Calu3 (cell line): ENCODE data around the gene CDX2. TPM values are rescaled to one million over a fixed set of nuclear protein-coding genes. Genes with fewer than 3 reads are reported as not detected.

Experiments
- BruUV-seq: library from RNA; stranded (reverse); fragments of 400-500 nt; replicated peaks from 2 replicates; lab custom pipeline; 2021; lab: Mats Ljungman, UMichigan
- CTCF ChIA-PET: fragments of 300-600 bp; sonication (Branson Sonifier 250); formaldehyde crosslinking; loops from one replicate; lab custom pipeline; 2022; ENCODE audit warnings: antibody characterized with exemption; lab: Charles Lee
- DNase-seq: peaks from one replicate; pipeline ENCODE4 v3.0.0; 2022
- H3K27ac Mint-ChIP-seq: one replicate; pipeline ENCODE4 v1.8.0; 2022; ENCODE audit warnings: mixed read lengths; ENCODE audit not compliant: unreplicated experiment
- H3K27me3 Mint-ChIP-seq: one replicate; pipeline ENCODE4 v1.8.0; 2022; ENCODE audit warnings: mixed read lengths; ENCODE audit not compliant: unreplicated experiment
- H3K36me3 Mint-ChIP-seq: one replicate; pipeline ENCODE4 v1.8.0; 2022; ENCODE audit warnings: mild to moderate bottlenecking, moderate library complexity, mixed read lengths; ENCODE audit not compliant: insufficient read depth, unreplicated experiment
- H3K4me1 Mint-ChIP-seq: one replicate; pipeline ENCODE4 v1.8.0; 2022; ENCODE audit warnings: mild to moderate bottlenecking, low read depth, mixed read lengths; ENCODE audit not compliant: unreplicated experiment
- H3K4me3 Mint-ChIP-seq: one replicate; pipeline ENCODE4 v1.8.0; 2022; ENCODE audit warnings: mild to moderate bottlenecking, low read depth, moderate library complexity, mixed read lengths; ENCODE audit not compliant: unreplicated experiment
- H3K9me3 Mint-ChIP-seq: one replicate; pipeline ENCODE4 v1.8.0; 2022; ENCODE audit warnings: low read depth, mixed read lengths; ENCODE audit not compliant: unreplicated experiment
- CTCF ChIP-seq: fragments of 200-600 bp; IDR thresholded peaks from one replicate; pipeline ENCODE4 v1.8.0; 2022; ENCODE audit warnings: antibody characterized with exemption; ENCODE audit not compliant: unreplicated experiment
- intact Hi-C: fragments of 100-400 bp; cut with micrococcal nuclease; formaldehyde crosslinking; loops from one replicate; pipeline ENCODE4 v1.10.0; 2022; ENCODE audit not compliant: unreplicated experiment
- total RNA-seq: library from RNA; stranded (reverse); gene quantifications from 2 replicates; pipeline ENCODE4 v1.2.3, GENCODE V29; 2022

The CDX2 gene
- total RNA-seq, 1 experiment from 2014 or later = not detected

- CTCF ChIA-PET = interaction anchor here (0.5 to 1.9 kb wide), 3 partner anchors 34 to 976 kb away, joined by 3 to 7 read pairs (median 5); no protein-coding TSS in a partner anchor
- intact Hi-C loops = loop anchor here (2.0 kb wide), 1 partner anchor 33 kb away; no protein-coding TSS in a partner anchor
- H3K27ac Mint-ChIP-seq = no peak overlapping the region
These were observed 49.5 kb downstream of the CDX2 start for GRCh38 chr13:27919659-27919933.

GRCh38 chr13:27918918-27919658 lies 50.0 kb downstream of the CDX2 start:
- peak overlapping the region; percentile 97 for H3K4me3 Mint-ChIP-seq
- no peak overlapping the region for H3K27ac Mint-ChIP-seq
- no peaks in the 10 kb centered on the region for H3K27me3 Mint-ChIP-seq
- intact Hi-C loops = loop anchor here (2.0 kb wide), 1 partner anchor 34 kb away; no protein-coding TSS in a partner anchor
- BruUV-seq = no TSS peak
- CTCF ChIA-PET = interaction anchor here (0.5 to 1.9 kb wide), 3 partner anchors 35 to 975 kb away, joined by 3 to 7 read pairs (median 5); no protein-coding TSS in a partner anchor
- DNase-seq = no peak
- H3K36me3 Mint-ChIP-seq = peaks cover 20% of the 10 kb centered on the region
- no peak for TF ChIP-seq CTCF
- peaks cover 12% of the 10 kb centered on the region for H3K4me1 Mint-ChIP-seq
- H3K9me3 Mint-ChIP-seq = no peaks in the 10 kb centered on the region

More at GRCh38 chr13:27919659-27919933, 49.5 kb downstream of the CDX2 start:
- Mint-ChIP-seq H3K4me3 (peak overlapping the region; percentile 97), H3K4me1 (peaks cover 12% of the 10 kb centered on the region), H3K36me3 (peaks cover 20% of the 10 kb centered on the region), H3K27me3 (no peaks in the 10 kb centered on the region), H3K9me3 (no peaks in the 10 kb centered on the region)
- TF ChIP-seq CTCF = no peak
- BruUV-seq = no TSS peak
- DNase-seq = no peak

GRCh38 chr13:27918041-27918917 lies 50.8 kb downstream of the CDX2 start:
- H3K27ac Mint-ChIP-seq = no peak overlapping the region
- no TSS peak for BruUV-seq
- intact Hi-C loops = loop anchor here (2.0 kb wide), 1 partner anchor 35 kb away; no protein-coding TSS in a partner anchor
- peaks cover 20% of the 10 kb centered on the region for H3K36me3 Mint-ChIP-seq
- no peak for TF ChIP-seq CTCF
- H3K27me3 Mint-ChIP-seq = no peaks in the 10 kb centered on the region
- no peaks in the 10 kb centered on the region for H3K9me3 Mint-ChIP-seq
- no peak for DNase-seq
- CTCF ChIA-PET = no interaction called here
- peak overlapping the region; percentile 67 for H3K4me3 Mint-ChIP-seq
- peaks cover 12% of the 10 kb centered on the region for H3K4me1 Mint-ChIP-seq

GRCh38 chr13:27917121-27917947 lies 51.8 kb downstream of the CDX2 start:
- TF ChIP-seq CTCF = no peak

More at GRCh38 chr13:27917121-27917947, 51.8 kb downstream of the CDX2 start:
- H3K4me3 Mint-ChIP-seq = peak overlapping the region; percentile 67
- no peaks in the 10 kb centered on the region for H3K9me3 Mint-ChIP-seq
- peaks cover 12% of the 10 kb centered on the region for H3K4me1 Mint-ChIP-seq
- no TSS peak for BruUV-seq
- CTCF ChIA-PET = no interaction called here
- H3K27me3 Mint-ChIP-seq = no peaks in the 10 kb centered on the region
- DNase-seq = no peak
- no peak overlapping the region for H3K27ac Mint-ChIP-seq
- H3K36me3 Mint-ChIP-seq = peaks cover 20% of the 10 kb centered on the region
- intact Hi-C loops = no loop called here
